ENCODE data around the gene NAA25. TPM values are rescaled to one million over a fixed set of nuclear protein-coding genes. Genes with fewer than 3 reads are reported as not detected.

NAA25 gene
- total and polyA plus RNA-seq, 9 of the 15 experiments (the other 6 are each of a cell fraction or from before 2014, with no cell fraction given): 26.6 to 59.6 (median 48.9) TPM

DNA sequence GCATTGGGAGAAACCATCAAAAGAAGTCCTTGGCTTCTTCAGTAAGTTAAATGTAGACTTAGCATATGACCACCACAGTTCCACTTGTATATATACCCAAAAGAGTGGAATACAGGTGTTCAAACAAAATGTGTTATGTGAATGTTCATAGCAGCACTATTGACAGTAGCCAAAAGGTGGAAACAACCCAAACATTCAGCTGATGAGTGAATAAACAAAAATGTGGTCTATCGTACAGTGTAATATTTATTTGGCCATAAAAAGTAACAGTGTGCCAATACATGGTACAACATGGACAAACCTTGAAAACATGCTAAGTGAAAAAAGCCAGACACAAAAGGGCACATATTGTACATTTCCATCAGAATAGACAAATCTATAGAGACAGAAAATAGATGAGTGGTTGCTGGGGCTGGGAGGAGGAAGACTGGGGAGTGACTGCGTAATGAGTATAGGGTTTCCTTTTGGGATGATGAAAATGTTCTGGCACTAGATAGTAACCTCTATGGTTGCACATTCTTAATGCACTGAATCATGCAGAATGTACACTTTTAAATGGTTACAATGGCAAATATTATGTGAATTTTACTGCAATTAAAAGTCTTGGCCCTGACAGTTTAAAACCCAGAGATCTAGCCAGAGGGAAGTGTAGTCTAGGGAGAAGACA, 89.9 kb downstream of the NAA25 start:
- Histone ChIP-seq H2AFZ (ENCODE audit: low read depth, low read length) (no peak overlapping the region), H3K27me3 (ENCODE audit: control insufficient read depth in 2 of 2, insufficient read depth in 2 of 2, low read length in 2 of 2) (no peaks in the 10 kb centered on the region), H3K9me1 (ENCODE audit: control insufficient read depth, insufficient read depth, low read length) (no peaks in the 10 kb centered on the region), H4K20me1 (replicated peaks; ENCODE audit: control insufficient read depth, insufficient read depth, low read length) (peaks cover 8% of the 10 kb centered on the region; the same call in 1 of the 2 replicates), H3K27ac (ENCODE audit: extremely low read depth, low read depth, low read length) (no peak overlapping the region), H3K4me3 (no peak overlapping the region), H3K4me2 (ENCODE audit: insufficient read depth, low read length) (no peak overlapping the region), H3K36me3 (ENCODE audit: control insufficient read depth, insufficient read depth, low read length) (peaks cover 83% of the 10 kb centered on the region), H3K9me3 (replicated peaks; ENCODE audit: control insufficient read depth, insufficient read depth, low read depth, low read length) (no peaks in the 10 kb centered on the region), H3K9ac (ENCODE audit: insufficient read depth in 1 of 2, low read depth in 2 of 2, low read length in 2 of 2) (no peak overlapping the region), H3K79me2 (ENCODE audit: control insufficient read depth, insufficient read depth, low read length) (peaks cover 73% of the 10 kb centered on the region), H3K4me1 (replicated peaks in 1 of 2; ENCODE audit: control insufficient read depth in 2 of 2, insufficient read depth in 2 of 2, low read length in 2 of 2) (peaks cover 11 to 13% of the 10 kb centered on the region in 2 experiments; a peak in 4 of 5 replicates)
- intact Hi-C loops (cut with micrococcal nuclease): loop anchor here (10.0 kb wide), 1 partner anchor 366 kb away; the partner anchor contains the start of gene HECTD4
- FAIRE-seq (no peak), DNase-seq (ENCODE audit: extremely low read depth in 1 of 4, low spot score in 3 of 4) (no peak), ATAC-seq (no peak)
- WGBS (ENCODE audit: insufficient coverage, low coverage, missing lambda C conversion rate): 100% methylated on average over 2 of the region's 2 CpGs
- no peak for TF ChIP-seq PTBP1 (IDR thresholded peaks at IDR 0.05; ENCODE audit: low read depth, low read length)
- no peak for TF ChIP-seq ARID1B (IDR thresholded peaks at IDR 0.05)
- TF ChIP-seq, protein P1, sequence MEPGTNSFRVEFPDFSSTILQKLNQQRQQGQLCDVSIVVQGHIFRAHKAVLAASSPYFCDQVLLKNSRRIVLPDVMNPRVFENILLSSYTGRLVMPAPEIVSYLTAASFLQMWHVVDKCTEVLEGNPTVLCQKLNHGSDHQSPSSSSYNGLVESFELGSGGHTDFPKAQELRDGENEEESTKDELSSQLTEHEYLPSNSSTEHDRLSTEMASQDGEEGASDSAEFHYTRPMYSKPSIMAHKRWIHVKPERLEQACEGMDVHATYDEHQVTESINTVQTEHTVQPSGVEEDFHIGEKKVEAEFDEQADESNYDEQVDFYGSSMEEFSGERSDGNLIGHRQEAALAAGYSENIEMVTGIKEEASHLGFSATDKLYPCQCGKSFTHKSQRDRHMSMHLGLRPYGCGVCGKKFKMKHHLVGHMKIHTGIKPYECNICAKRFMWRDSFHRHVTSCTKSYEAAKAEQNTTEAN (CRISPR knock-in tag; IDR thresholded peaks at IDR 0.05): no peak
- no peak for TF ChIP-seq KAT7 (CRISPR knock-in tag; IDR thresholded peaks at IDR 0.05; ENCODE audit: borderline replicate concordance)
- TF ChIP-seq TEAD4 (IDR thresholded peaks at IDR 0.05; ENCODE audit: low read length): no peak
- no peak for TF ChIP-seq TEAD4 (CRISPR knock-in tag; IDR thresholded peaks at IDR 0.05; ENCODE audit: borderline replicate concordance)
- no peak for TF ChIP-seq FOS (IDR thresholded peaks at IDR 0.05; ENCODE audit: extremely low read depth, insufficient read length)
- TF ChIP-seq STAG1 (CRISPR knock-in tag; IDR thresholded peaks at IDR 0.05; ENCODE audit: borderline replicate concordance): no peak
- POLR2A ChIA-PET: interaction anchor here (1.5 to 2.4 kb wide), 2 partner anchors 9 to 10 kb away, joined by 6 to 11 read pairs; no protein-coding TSS in a partner anchor
- BruUV-seq (replicated peaks): no TSS peak
- in situ Hi-C loops (cut with MboI): no loop called here
- CTCF ChIA-PET (ENCODE audit: low intra/inter-chr PET ratio): no interaction called here
